ENCODE data around the gene ALDH5A1. TPM values are rescaled to one million over a fixed set of nuclear protein-coding genes. Genes with fewer than 3 reads are reported as not detected.

Gene ALDH5A1
- total RNA-seq, 4 donors from 2014 or later: 4.1 to 12.1 (median 7.9) TPM

GRCh38 chr6:24484657-24485323, 10.0 kb upstream of the ALDH5A1 start:
- in situ Hi-C loops (cut with MboI; ENCODE audit: low pct_ligation_motif_present in 1 of 4, low pct_unique_long_range_greater_than_20kb in 1 of 4, low sequenced_read_pairs in 3 of 4): no loop called here
- intact Hi-C loops (cut with DNase I; ENCODE audit: low total_unique reads): no loop called here

GRCh38 chr6:24486065-24486464, 8.7 kb upstream of the ALDH5A1 start:
- no peaks in the 10 kb centered on the region for H3K36me3 ChIP-seq
- H3K4me3 ChIP-seq: no peak overlapping the region
- TF ChIP-seq POLR2A (IDR thresholded peaks at IDR 0.05) (no peak), EP300 (IDR thresholded peaks at IDR 0.05; ENCODE audit: low read depth) (no peak), POLR2AphosphoS5 (IDR thresholded peaks at IDR 0.05) (no peak)
- TF ChIP-seq, protein P1, sequence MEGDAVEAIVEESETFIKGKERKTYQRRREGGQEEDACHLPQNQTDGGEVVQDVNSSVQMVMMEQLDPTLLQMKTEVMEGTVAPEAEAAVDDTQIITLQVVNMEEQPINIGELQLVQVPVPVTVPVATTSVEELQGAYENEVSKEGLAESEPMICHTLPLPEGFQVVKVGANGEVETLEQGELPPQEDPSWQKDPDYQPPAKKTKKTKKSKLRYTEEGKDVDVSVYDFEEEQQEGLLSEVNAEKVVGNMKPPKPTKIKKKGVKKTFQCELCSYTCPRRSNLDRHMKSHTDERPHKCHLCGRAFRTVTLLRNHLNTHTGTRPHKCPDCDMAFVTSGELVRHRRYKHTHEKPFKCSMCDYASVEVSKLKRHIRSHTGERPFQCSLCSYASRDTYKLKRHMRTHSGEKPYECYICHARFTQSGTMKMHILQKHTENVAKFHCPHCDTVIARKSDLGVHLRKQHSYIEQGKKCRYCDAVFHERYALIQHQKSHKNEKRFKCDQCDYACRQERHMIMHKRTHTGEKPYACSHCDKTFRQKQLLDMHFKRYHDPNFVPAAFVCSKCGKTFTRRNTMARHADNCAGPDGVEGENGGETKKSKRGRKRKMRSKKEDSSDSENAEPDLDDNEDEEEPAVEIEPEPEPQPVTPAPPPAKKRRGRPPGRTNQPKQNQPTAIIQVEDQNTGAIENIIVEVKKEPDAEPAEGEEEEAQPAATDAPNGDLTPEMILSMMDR (IDR thresholded peaks at IDR 0.05): no peak
- no peaks in the 10 kb centered on the region for H3K27me3 ChIP-seq
- intact Hi-C loops (cut with DNase I; ENCODE audit: low total_unique reads): no loop called here
- no peak for DNase-seq
- in situ Hi-C loops (cut with MboI; ENCODE audit: low pct_ligation_motif_present in 1 of 4, low pct_unique_long_range_greater_than_20kb in 1 of 4, low sequenced_read_pairs in 3 of 4): no loop called here
- 86 to 92% methylated on average over 4 of the region's 4 CpGs for WGBS, 2 donors (ENCODE audit: low coverage in 1 of 2)
- no peak overlapping the region for H3K27ac ChIP-seq
- H3K9me3 ChIP-seq: no peaks in the 10 kb centered on the region
- no peaks in the 10 kb centered on the region for H3K4me1 ChIP-seq

More at GRCh38 chr6:24484657-24485323, 10.0 kb upstream of the ALDH5A1 start:
- no peaks in the 10 kb centered on the region for H3K4me1 ChIP-seq
- WGBS, 2 donors (ENCODE audit: low coverage in 1 of 2): 92 to 94% methylated on average over 7 of the region's 7 CpGs
- no peak overlapping the region for H3K27ac ChIP-seq
- H3K4me3 ChIP-seq: no peak overlapping the region
- no peak for DNase-seq
- no peaks in the 10 kb centered on the region for H3K27me3 ChIP-seq
- no peaks in the 10 kb centered on the region for H3K36me3 ChIP-seq
- H3K9me3 ChIP-seq: no peaks in the 10 kb centered on the region
- TF ChIP-seq POLR2A (IDR thresholded peaks at IDR 0.05) (no peak), POLR2AphosphoS5 (IDR thresholded peaks at IDR 0.05) (no peak), EP300 (IDR thresholded peaks at IDR 0.05; ENCODE audit: low read depth) (no peak)
- TF ChIP-seq, protein P1 (IDR thresholded peaks at IDR 0.05): no peak

DNA sequence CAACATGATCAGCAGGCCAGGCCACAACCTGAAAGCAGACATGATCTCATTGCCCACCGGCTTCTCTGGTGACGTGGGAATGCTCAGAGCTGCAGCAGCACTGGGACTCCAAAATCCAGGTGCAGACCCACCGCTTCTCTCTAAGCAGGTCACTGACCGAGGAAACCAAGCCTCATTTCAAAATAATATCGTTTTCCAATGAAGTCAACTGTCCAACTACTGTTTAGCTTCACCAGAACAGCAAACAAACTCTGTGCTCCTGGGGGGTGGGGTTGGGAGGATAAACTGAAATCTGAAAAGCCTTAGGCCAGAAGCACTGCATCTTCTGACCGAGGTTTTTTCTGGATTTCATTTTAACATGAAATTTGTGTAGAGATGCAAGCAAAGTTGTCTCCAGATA, 5.3 kb upstream of the ALDH5A1 start, which contains the start of gene GPLD1:
Gene GPLD1, minus strand, starts transcription at position 109 of the 400 bp plus-strand sequence. Its CDS starts 67 bp downstream, at position 42.
- no peak for TF ChIP-seq EP300 (IDR thresholded peaks at IDR 0.05; ENCODE audit: low read depth)
- no peak for TF ChIP-seq POLR2A (IDR thresholded peaks at IDR 0.05)
- TF ChIP-seq, protein P1 (IDR thresholded peaks at IDR 0.05): no peak
- TF ChIP-seq POLR2AphosphoS5 (IDR thresholded peaks at IDR 0.05): no peak
- H3K27me3 ChIP-seq: no peaks in the 10 kb centered on the region
- no peak within 1 kb of the TSS for H3K27ac ChIP-seq
- no peaks in the 10 kb centered on the region for H3K9me3 ChIP-seq
- intact Hi-C loops (cut with DNase I; ENCODE audit: low total_unique reads): no loop called here
- in situ Hi-C loops (cut with MboI; ENCODE audit: low pct_ligation_motif_present in 1 of 4, low pct_unique_long_range_greater_than_20kb in 1 of 4, low sequenced_read_pairs in 3 of 4): no loop called here
- WGBS, 2 donors (ENCODE audit: low coverage in 1 of 2): 91 to 96% methylated on average over 6 of the region's 6 CpGs
- no peak for DNase-seq
- no peaks in the 10 kb centered on the region for H3K36me3 ChIP-seq
- no peak within 1 kb of the TSS for H3K4me3 ChIP-seq
- peaks cover 0 to 7% (median 5%) of the 10 kb centered on the region in 4 donors for H3K4me1 ChIP-seq

GRCh38 chr6:24489881-24490280, 4.9 kb upstream of the ALDH5A1 start:
- intact Hi-C loops (cut with DNase I; ENCODE audit: low total_unique reads): no loop called here
- DNase-seq: no peak
- no peaks in the 10 kb centered on the region for H3K36me3 ChIP-seq
- H3K4me1 ChIP-seq: peaks cover 0 to 8% (median 6%) of the 10 kb centered on the region in 4 donors
- no peaks in the 10 kb centered on the region for H3K9me3 ChIP-seq
- WGBS, 2 donors (ENCODE audit: low coverage in 1 of 2): 33 to 92% methylated on average over 1 to 2 of the region's 2 CpGs
- in situ Hi-C loops (cut with MboI; ENCODE audit: low pct_ligation_motif_present in 1 of 4, low pct_unique_long_range_greater_than_20kb in 1 of 4, low sequenced_read_pairs in 3 of 4): no loop called here
- H3K27me3 ChIP-seq: no peaks in the 10 kb centered on the region
- H3K4me3 ChIP-seq: no peak overlapping the region
- no peak overlapping the region for H3K27ac ChIP-seq
- TF ChIP-seq POLR2AphosphoS5 (IDR thresholded peaks at IDR 0.05) (no peak), POLR2A (IDR thresholded peaks at IDR 0.05) (no peak), EP300 (IDR thresholded peaks at IDR 0.05; ENCODE audit: low read depth) (no peak)
- TF ChIP-seq, protein P1 (IDR thresholded peaks at IDR 0.05): no peak

Data from transverse colon (tissue), 4 donors.